GM10266 (cell line): ENCODE results near the gene UTP25.
"Not testable (repeated sequence)": the region's sequence is repeated elsewhere in the genome, so short reads cannot be mapped to it uniquely, and the experiment has no call there.

Source experiments
- DNase-seq: peaks from one replicate; pipeline ENCODE4 v3.0.0; 2012; ENCODE audit errors: extremely low spot score
- TF ChIP-seq, protein P1 (sequence below): IDR thresholded peaks from 2 replicates; pipeline ENCODE4 v1.5.1; 2012; ENCODE audit warnings: mild to moderate bottlenecking, low read depth; ENCODE audit not compliant: control insufficient read depth, insufficient read depth; ENCODE audit errors: missing control alignments

Gene UTP25

DNA sequence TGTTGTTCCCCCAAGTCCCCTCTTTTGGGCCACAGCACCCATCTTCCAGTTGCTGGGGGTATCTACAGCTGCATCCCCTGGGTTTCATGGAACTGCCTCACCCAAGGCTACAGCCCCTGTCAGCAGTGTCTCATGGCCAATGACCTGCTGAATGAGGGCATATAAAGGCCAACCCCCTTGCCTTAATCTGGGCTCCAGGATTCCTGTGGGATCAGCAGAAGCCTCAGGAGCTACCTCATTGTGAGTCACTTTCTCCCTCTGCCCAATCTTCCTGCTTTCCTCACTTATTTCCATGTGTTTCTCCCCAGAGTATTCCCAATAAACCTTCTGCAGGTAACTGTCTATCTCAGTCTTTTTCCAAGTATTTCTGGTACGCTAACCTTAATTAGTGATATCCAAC is 73.0 kb downstream of the UTP25 start:
- no peak for DNase-seq

GRCh38 chr1:209901211-209901610 is 73.4 kb downstream of the UTP25 start:
- DNase-seq = no peak
- TF ChIP-seq, protein P1, sequence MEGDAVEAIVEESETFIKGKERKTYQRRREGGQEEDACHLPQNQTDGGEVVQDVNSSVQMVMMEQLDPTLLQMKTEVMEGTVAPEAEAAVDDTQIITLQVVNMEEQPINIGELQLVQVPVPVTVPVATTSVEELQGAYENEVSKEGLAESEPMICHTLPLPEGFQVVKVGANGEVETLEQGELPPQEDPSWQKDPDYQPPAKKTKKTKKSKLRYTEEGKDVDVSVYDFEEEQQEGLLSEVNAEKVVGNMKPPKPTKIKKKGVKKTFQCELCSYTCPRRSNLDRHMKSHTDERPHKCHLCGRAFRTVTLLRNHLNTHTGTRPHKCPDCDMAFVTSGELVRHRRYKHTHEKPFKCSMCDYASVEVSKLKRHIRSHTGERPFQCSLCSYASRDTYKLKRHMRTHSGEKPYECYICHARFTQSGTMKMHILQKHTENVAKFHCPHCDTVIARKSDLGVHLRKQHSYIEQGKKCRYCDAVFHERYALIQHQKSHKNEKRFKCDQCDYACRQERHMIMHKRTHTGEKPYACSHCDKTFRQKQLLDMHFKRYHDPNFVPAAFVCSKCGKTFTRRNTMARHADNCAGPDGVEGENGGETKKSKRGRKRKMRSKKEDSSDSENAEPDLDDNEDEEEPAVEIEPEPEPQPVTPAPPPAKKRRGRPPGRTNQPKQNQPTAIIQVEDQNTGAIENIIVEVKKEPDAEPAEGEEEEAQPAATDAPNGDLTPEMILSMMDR = no peak

More for the DNA sequence above, 73.0 kb downstream of the UTP25 start:
- TF ChIP-seq, protein P1 = no peak

- not testable (repeated sequence) for DNase-seq
These were observed 77.0 kb downstream of the UTP25 start for GRCh38 chr1:209904774-209905173.
